Natural killer cell treated with Interleukin-12 subunit alpha and Interleukin-12 subunit beta and Interleukin-15 and Interleukin-18, amount 100 ng/mL, for 72 hours (primary cell): ENCODE measurements around the gene TMEM184A. TPM values are rescaled to one million over a fixed set of nuclear protein-coding genes. Genes with fewer than 3 reads are reported as not detected.

ENCODE experiments used
- ATAC-seq, 2 donors: fragments of 150-1000 bp; cut with Tn5 transposase in 1 of 2; sonication (Bioruptor Pico), chemical (Tn5 transposase) in 1 of 2; 2 replicates each; pipeline ENCODE4 v1.10.0; 2021
- DNase-seq: peaks from one replicate; pipeline ENCODE4 v3.0.0; 2022; ENCODE audit warnings: low spot score
- H3K27ac Mint-ChIP-seq, 2 donors: 1 replicate in 1 of 2; 2 replicates in 1 of 2; pipeline ENCODE4 v1.8.0; 2022; ENCODE audit warnings: mixed read lengths in 2 of 2, mild to moderate bottlenecking in 1 of 2, moderate library complexity in 1 of 2
- H3K27me3 Mint-ChIP-seq, 2 donors: 1 replicate in 1 of 2; 2 replicates in 1 of 2; pipeline ENCODE4 v1.8.0; 2022; ENCODE audit warnings: mixed read lengths in 2 of 2
- H3K36me3 Mint-ChIP-seq: one replicate; pipeline ENCODE4 v1.8.0; 2022; ENCODE audit warnings: mixed read lengths
- H3K4me1 Mint-ChIP-seq, 2 donors: 1 replicate in 1 of 2; 2 replicates in 1 of 2; pipeline ENCODE4 v1.8.0; 2022; ENCODE audit warnings: low read depth in 2 of 2, mixed read lengths in 2 of 2, mild to moderate bottlenecking in 1 of 2
- H3K4me3 Mint-ChIP-seq: one replicate; pipeline ENCODE4 v1.8.0; 2022; ENCODE audit warnings: mixed read lengths
- H3K9me3 Mint-ChIP-seq: 2 replicates; pipeline ENCODE4 v1.8.0; 2022; ENCODE audit warnings: mixed read lengths
- total RNA-seq, 2 donors: library from RNA; stranded (reverse); gene quantifications; one replicate each; pipeline ENCODE4 v1.2.3, GENCODE V29; 2022

The TMEM184A gene
- total RNA-seq, 2 donors from 2014 or later: not detected

DNA sequence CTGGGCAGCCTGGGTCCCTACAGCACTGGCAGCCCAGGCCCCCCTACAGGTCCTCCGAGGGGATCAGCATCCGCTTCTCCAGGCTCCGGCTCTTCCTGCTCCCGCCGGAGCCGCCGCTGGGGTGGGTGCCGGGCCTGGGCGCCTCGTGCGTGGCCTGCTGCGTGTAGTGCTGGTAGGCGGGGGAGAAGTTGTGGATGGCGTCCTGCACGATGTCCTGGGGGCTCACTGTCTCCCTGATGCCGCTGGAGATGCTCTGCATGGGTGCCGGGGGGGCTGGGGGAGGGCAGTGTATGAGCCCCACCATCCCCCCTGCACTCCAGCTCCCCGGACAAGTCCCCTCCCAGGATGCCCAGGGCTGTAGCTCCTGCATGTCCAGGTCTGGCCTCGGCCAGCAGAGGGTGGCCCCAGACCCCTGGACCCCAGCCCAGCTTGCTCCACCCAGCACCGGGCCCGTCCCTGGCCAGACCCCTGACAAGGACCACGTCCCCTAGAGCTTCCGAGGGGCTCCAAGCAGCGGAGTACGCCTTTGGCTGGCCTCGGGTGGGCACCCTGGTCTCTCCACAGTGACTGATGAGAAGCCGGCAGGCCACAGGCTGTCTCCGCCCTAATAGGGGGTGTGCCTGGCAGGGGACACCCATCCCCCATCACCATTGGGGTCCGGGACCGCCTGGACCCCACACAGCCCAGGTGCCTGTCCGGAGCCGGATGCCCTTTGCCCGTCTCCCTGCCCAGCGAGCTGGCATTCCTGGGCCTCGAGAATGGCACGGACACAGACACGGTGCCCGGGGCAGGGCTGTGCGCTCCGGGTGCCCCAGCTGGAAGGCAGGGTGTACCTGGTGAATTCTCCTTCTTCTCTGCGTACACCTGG lies 8.9 kb downstream of the TMEM184A start:
- Mint-ChIP-seq H3K9me3 (no peaks in the 10 kb centered on the region), H3K27me3 (no peaks in the 10 kb centered on the region), H3K4me3 (no peak overlapping the region), H3K4me1 (no peaks in the 10 kb centered on the region), H3K27ac (no peak overlapping the region), H3K36me3 (no peaks in the 10 kb centered on the region)
- DNase-seq: no peak
- no peak for ATAC-seq

DNA sequence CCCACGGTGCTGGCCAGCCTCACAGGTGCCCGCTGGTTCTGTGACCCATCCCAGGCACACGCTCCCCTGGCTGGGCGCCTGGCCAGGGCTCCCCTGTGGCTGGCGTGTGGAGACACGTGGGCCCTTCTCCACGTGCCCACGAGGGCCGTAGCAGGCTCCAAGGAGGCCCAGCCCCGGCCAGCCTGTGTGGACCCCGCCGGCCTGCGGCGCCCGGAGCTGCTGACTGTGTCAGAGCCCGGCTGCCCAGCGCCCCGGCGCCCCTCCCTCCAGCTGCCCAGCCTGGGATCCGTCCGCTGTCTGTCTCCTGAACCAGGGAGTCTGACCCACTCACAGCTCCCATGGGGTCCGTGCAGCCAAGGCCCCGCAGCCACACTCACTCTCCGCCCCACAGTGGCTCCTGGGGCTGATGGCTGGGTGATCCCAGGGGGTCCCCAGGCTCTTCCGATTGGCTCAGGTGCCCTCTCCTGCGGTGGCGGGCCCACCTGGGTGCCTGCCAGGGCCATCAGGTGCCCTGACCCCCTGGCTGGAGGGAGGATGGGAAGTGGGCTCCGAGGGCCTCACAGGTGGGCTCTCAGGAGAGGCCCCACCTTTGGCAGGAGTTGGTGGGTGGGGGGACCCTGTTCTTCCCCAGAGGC lies 9.6 kb downstream of the TMEM184A start:
- Mint-ChIP-seq H3K36me3 (no peaks in the 10 kb centered on the region), H3K4me1 (no peaks in the 10 kb centered on the region), H3K27me3 (no peaks in the 10 kb centered on the region), H3K27ac (no peak overlapping the region), H3K4me3 (no peak overlapping the region), H3K9me3 (no peaks in the 10 kb centered on the region)
- DNase-seq (no peak), ATAC-seq (no peak)

DNA sequence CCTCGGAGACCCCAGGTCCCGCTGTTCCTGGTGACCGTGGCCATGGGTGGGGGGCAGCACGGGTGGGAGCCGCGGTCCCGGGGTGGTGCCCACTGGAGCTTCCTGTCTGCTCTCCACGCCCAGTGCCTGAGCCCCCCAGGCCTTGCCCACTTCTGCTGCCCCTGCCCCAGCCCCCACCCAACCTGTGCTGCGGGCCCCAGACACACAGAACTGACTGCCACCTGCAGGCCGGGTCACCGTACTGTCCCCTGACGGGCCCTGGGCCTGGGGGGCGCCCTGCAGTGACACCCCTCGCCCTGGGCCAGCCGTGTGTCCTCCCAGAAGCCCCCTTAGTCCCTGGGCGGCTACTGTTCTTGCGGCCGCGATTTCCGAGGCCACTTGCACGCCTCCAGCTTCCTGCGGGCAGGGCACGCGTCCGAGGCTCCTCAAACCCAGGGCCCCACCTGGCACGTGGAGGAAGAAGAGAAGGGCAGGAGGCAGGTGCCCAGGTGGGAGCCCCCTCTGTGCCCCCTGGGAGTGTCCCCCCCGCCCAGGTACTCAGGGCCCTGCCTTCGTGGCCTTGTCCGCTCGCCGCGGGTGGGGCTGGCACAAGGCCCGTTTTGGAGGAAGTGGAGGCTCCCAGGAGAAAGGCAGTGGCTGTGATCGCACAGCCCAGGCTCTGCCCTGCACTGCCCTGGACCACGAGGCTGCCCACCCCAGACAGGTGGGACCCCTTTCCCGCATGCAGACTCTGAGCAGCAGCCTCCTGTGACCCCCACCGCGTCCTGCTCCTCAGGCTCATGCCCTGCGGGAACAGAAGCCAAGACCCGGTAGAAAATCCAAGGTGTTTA lies 10.4 kb downstream of the TMEM184A start:
- Mint-ChIP-seq H3K4me1 (no peaks in the 10 kb centered on the region), H3K36me3 (no peaks in the 10 kb centered on the region), H3K9me3 (no peaks in the 10 kb centered on the region), H3K27me3 (no peaks in the 10 kb centered on the region), H3K27ac (no peak overlapping the region), H3K4me3 (no peak overlapping the region)
- DNase-seq (no peak), ATAC-seq (no peak)

DNA sequence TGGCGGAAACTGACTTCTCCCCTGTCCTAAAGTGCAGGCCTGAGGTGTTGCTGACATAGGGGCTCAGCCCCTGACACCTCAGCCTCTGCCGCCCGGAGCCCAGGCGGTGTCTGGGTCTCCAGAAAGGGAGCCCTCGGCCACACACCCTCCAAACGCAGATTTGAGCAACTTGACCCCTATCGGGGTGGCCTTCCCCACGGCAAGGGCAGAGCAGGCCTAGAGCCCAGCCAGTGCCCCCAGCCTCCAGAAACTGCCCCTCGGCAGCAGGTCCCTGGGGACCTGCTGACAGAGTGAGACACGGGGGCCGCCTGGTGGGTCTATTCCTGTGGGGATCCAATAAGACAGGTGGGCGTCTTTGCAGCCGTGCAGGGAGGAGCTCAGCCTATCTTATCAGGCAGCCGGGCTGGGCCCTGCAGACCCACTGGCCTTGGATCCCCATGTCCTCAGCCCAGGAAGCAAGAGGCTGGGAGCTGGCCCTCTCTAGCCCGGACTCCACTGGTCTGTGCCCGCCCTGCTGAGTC lies 11.0 kb downstream of the TMEM184A start:
- Mint-ChIP-seq H3K4me3 (no peak overlapping the region), H3K36me3 (no peaks in the 10 kb centered on the region), H3K4me1 (no peaks in the 10 kb centered on the region), H3K27me3 (no peaks in the 10 kb centered on the region), H3K27ac (no peak overlapping the region), H3K9me3 (no peaks in the 10 kb centered on the region)
- DNase-seq (no peak), ATAC-seq (peak in 1 of 2 donors; percentile 3)

- Mint-ChIP-seq H3K4me3 (no peak overlapping the region), H3K27ac (no peak overlapping the region), H3K27me3 (no peaks in the 10 kb centered on the region), H3K36me3 (no peaks in the 10 kb centered on the region), H3K4me1 (no peaks in the 10 kb centered on the region), H3K9me3 (no peaks in the 10 kb centered on the region)
- ATAC-seq (no peak), DNase-seq (no peak)
These were observed 11.7 kb downstream of the TMEM184A start for GRCh38 chr7:1544178-1544895.

DNA sequence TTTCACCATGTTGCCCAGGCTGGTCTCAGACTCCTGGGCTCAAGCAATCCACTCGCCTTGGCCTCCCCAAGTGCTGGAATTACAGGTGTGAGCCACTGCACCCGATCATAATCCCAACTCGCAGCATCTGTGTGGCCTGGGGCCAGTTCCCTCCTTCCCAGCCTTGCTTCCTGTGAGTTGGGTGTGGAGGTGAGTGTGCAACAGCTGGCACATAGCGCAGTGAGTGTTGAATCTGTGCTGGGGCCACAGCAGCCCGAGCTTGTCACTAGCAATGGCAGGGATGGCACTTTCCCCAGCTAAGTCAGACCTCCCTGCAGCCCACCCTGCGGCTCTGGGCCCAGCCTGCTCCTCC lies 12.2 kb downstream of the TMEM184A start:
- no peaks in the 10 kb centered on the region for H3K27me3 Mint-ChIP-seq
- H3K36me3 Mint-ChIP-seq: no peaks in the 10 kb centered on the region
- H3K9me3 Mint-ChIP-seq: no peaks in the 10 kb centered on the region
- no peak for DNase-seq
- no peak overlapping the region for H3K27ac Mint-ChIP-seq
- H3K4me1 Mint-ChIP-seq: no peaks in the 10 kb centered on the region
- H3K4me3 Mint-ChIP-seq: no peak overlapping the region
- ATAC-seq: no peak

DNA sequence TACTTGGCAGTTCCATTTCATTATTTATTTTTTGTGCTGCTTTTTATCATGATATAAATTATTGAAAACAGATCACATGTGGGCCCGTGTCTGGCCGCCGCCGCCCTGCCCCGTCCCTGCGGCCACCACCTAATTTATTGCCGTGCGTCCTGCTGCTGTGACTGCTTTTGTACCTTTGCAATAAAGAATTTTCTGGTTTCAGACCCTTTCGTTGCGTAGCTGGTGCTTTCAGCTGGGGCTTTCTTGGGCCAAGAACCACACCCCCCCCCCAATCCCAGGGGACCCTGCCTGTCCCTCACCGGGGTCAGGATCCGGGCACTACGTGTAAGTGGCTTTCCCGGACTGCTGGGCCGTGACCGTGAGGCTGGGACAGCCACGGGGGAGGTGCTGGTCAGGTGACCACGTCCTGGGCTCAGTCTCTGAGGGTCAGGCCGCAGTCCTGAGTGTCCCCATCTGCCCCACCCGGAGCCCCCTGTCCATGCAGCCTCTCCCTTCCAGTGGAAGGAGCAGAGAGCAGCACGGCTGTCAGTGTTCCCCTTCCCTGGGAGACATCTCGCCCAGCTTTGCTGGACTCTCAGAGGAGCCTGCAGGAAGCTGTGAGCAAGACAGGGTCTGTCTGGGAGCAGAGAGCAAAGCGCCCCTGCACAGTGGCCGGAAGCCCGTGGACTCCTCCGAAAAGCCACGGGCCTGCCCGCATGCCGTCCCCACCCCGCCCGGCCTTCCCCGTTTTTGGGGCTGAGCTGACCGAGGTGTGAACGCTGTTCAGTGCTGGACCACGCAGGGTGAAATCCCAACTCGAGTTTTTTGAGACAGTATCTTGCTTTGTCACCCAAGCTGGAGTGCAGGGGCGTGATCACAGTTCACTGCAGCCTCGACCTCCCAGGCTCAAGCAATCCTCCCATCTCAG lies 12.9 kb downstream of the TMEM184A start:
- no peaks in the 10 kb centered on the region for H3K9me3 Mint-ChIP-seq
- no peak overlapping the region for H3K27ac Mint-ChIP-seq
- DNase-seq (no peak), ATAC-seq (no peak)
- no peaks in the 10 kb centered on the region for H3K36me3 Mint-ChIP-seq
- no peak overlapping the region for H3K4me3 Mint-ChIP-seq
- H3K4me1 Mint-ChIP-seq: no peaks in the 10 kb centered on the region
- no peaks in the 10 kb centered on the region for H3K27me3 Mint-ChIP-seq

DNA sequence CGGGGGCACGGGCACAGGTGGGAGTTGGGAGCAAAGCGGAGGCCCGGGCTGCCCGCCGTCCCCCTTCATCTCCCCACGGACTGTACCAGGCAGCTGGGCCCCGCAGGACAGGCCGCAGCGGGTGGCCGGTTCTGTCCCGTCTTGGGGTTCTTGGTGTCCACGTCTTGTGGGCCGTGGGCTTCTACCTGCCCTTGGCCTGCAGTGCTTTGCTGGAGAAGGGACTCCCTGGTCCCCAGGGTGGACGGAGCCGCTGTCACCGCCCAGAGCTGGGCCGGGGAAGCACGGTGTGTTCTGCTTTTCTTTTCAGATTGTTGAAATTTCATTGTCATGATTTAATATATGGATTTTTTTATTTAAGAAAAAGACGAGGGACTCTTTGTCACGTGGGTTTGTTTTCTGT lies 13.7 kb downstream of the TMEM184A start:
- DNase-seq (no peak), ATAC-seq (no peak)
- Mint-ChIP-seq H3K4me3 (no peak overlapping the region), H3K27me3 (no peaks in the 10 kb centered on the region), H3K36me3 (no peaks in the 10 kb centered on the region), H3K9me3 (no peaks in the 10 kb centered on the region), H3K27ac (no peak overlapping the region), H3K4me1 (peaks cover 0 to 2% of the 10 kb centered on the region in 2 donors)

GRCh38 chr7:1541431-1542162 lies 14.4 kb downstream of the TMEM184A start:
- Mint-ChIP-seq H3K4me1 (peaks cover 0 to 2% of the 10 kb centered on the region in 2 donors), H3K36me3 (no peaks in the 10 kb centered on the region), H3K27me3 (no peaks in the 10 kb centered on the region), H3K4me3 (no peak overlapping the region), H3K9me3 (no peaks in the 10 kb centered on the region), H3K27ac (no peak overlapping the region)
- DNase-seq: no peak
- ATAC-seq: no peak

- Mint-ChIP-seq H3K9me3 (no peaks in the 10 kb centered on the region), H3K4me1 (peaks cover 0 to 2% of the 10 kb centered on the region in 2 donors), H3K36me3 (no peaks in the 10 kb centered on the region), H3K27me3 (no peaks in the 10 kb centered on the region), H3K27ac (no peak overlapping the region), H3K4me3 (no peak overlapping the region)
- ATAC-seq (no peak), DNase-seq (no peak)
These were observed 15.2 kb downstream of the TMEM184A start for GRCh38 chr7:1540776-1541271.

GRCh38 chr7:1539882-1540775 lies 15.9 kb downstream of the TMEM184A start:
- DNase-seq (no peak), ATAC-seq (no peak)
- H3K36me3 Mint-ChIP-seq: no peaks in the 10 kb centered on the region

More at GRCh38 chr7:1539882-1540775, 15.9 kb downstream of the TMEM184A start:
- peaks cover 0 to 2% of the 10 kb centered on the region in 2 donors for H3K4me1 Mint-ChIP-seq
- no peak overlapping the region for H3K4me3 Mint-ChIP-seq
- no peaks in the 10 kb centered on the region for H3K9me3 Mint-ChIP-seq
- H3K27ac Mint-ChIP-seq: no peak overlapping the region
- H3K27me3 Mint-ChIP-seq: no peaks in the 10 kb centered on the region
